ENCODE results near the gene OCSTAMP.

The OCSTAMP gene

GRCh38 chr20:46573788-46574584 is 23.5 kb upstream of the OCSTAMP start:
- TF ChIP-seq CTCF (conservative IDR thresholded peaks at IDR 0.05; ENCODE audit: low read depth, low read length): no peak

GRCh38 chr20:46573234-46573633 is 22.8 kb upstream of the OCSTAMP start:
- no peak for TF ChIP-seq CTCF (conservative IDR thresholded peaks at IDR 0.05; ENCODE audit: low read depth, low read length)
- DNase-seq (ENCODE audit: low read depth): no peak
- no peak overlapping the region for H3K4me3 ChIP-seq (ENCODE audit: low read depth, low read length)

More at GRCh38 chr20:46573788-46574584, 23.5 kb upstream of the OCSTAMP start:
- DNase-seq (ENCODE audit: low read depth): no peak
- H3K4me3 ChIP-seq (ENCODE audit: low read depth, low read length): no peak overlapping the region

DNA sequence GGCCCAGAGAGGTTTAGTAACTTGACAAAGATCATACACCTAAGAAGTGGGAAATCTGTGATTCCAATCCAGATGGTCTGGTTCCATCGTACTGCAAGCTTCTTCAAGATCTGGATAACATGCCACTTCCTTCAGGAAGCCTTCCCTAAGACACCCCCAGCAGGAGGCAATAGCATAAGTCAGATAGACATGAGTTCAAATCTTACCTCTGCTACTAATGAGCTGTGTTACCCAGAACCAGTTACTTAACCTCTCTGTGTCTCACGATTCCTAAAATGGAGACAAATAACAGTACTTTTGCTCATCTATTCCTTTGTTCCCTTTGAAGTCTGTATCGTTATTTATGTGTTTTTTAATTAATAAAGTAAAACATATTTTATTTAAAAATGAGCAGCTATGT is 22.3 kb upstream of the OCSTAMP start:
- H3K4me3 ChIP-seq (ENCODE audit: low read depth, low read length): no peak overlapping the region
- DNase-seq (ENCODE audit: low read depth): no peak
- no peak for TF ChIP-seq CTCF (conservative IDR thresholded peaks at IDR 0.05; ENCODE audit: low read depth, low read length)

DNA sequence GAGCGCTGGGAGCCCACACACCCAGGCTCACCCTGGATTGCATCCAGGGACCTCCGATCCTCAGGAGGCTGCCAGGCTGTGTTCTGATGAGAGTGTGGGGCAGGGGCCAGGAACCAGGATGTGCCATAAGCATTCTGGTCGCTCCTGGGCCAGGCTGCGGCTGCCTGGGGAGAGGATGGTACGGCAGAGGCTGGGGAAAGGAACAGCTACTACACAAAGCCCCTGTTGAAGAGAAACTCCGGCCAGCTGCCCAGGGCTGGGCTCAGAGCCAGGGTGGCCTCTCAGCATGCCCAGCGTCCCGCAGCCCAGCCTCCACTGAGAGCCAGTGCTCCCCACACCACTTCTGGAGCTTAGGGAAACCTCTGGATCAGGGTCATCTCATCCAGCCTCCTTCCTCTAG is 21.7 kb upstream of the OCSTAMP start:
- DNase-seq (ENCODE audit: low read depth): no peak
- no peak for TF ChIP-seq CTCF (conservative IDR thresholded peaks at IDR 0.05; ENCODE audit: low read depth, low read length)
- H3K4me3 ChIP-seq (ENCODE audit: low read depth, low read length): no peak overlapping the region

- TF ChIP-seq CTCF (conservative IDR thresholded peaks at IDR 0.05; ENCODE audit: low read depth, low read length): no peak
These were observed 21.0 kb upstream of the OCSTAMP start for GRCh38 chr20:46571418-46571817.

DNA sequence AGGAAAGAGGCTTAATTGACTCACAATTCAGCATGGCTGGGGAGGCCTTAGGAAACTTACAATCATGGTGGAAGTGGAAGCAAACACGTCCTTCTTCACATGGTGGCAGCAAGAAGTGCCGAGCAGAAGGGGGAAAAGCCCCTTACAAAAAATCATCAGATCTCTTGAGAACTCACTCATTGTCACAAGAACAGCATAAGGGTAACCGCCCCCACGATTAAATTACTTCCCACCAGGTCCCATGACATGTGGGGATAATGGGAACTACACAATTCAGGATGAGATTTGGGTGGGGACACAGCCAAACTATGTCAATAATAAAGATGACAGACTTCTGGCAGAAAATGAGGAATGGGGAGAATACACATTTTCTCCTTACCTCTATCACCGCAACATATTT is 20.5 kb upstream of the OCSTAMP start:
- TF ChIP-seq CTCF (conservative IDR thresholded peaks at IDR 0.05; ENCODE audit: low read depth, low read length): no peak
- DNase-seq (ENCODE audit: low read depth): no peak
- H3K4me3 ChIP-seq (ENCODE audit: low read depth, low read length): no peak overlapping the region

More at GRCh38 chr20:46571418-46571817, 21.0 kb upstream of the OCSTAMP start:
- H3K4me3 ChIP-seq (ENCODE audit: low read depth, low read length): no peak overlapping the region
- DNase-seq (ENCODE audit: low read depth): no peak

- H3K4me3 ChIP-seq (ENCODE audit: low read depth, low read length): no peak overlapping the region
- DNase-seq (ENCODE audit: low read depth): no peak
- no peak for TF ChIP-seq CTCF (conservative IDR thresholded peaks at IDR 0.05; ENCODE audit: low read depth, low read length)
These were observed 19.5 kb upstream of the OCSTAMP start for GRCh38 chr20:46569961-46570360.

Measured in choroid plexus epithelial cell (primary cell).